NCI-H748 (cell line): ENCODE results near the gene CACNA1D.

Experiments
- DNase-seq: peaks from one replicate; lab custom pipeline; 2025; ENCODE audit not compliant: unreplicated experiment; lab: John Stamatoyannopoulos, UW

Gene CACNA1D

GRCh38 chr3:53709256-53709655, 214.8 kb downstream of the CACNA1D start:
- DNase-seq: no peak

GRCh38 chr3:53709860-53710674, 215.7 kb downstream of the CACNA1D start:
- peak; percentile 67 for DNase-seq

DNA sequence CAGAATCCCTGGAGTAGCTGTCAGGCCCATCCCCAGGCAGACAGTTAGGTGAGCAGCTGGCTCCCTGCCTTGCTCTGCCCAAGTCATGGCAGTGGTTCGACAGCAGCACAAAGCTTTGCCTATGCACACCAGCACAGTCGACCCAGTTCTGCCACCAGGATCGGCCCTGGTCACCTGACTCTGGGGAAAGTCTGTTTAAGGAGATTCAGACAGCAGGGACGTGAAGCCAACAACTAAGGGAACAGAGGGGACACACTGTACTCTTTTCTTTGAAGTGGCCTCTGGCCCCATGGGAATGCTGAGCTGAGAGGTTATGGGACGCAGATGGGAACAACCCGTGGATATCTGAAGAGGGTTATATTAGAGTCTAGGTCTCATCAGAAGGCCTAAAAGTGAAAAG, 217.0 kb downstream of the CACNA1D start:
- DNase-seq: no peak

GRCh38 chr3:53712817-53713388, 218.5 kb downstream of the CACNA1D start:
- no peak for DNase-seq

GRCh38 chr3:53713626-53714025, 219.2 kb downstream of the CACNA1D start:
- no peak for DNase-seq

GRCh38 chr3:53715815-53716483, 221.5 kb downstream of the CACNA1D start:
- no peak for DNase-seq

DNA sequence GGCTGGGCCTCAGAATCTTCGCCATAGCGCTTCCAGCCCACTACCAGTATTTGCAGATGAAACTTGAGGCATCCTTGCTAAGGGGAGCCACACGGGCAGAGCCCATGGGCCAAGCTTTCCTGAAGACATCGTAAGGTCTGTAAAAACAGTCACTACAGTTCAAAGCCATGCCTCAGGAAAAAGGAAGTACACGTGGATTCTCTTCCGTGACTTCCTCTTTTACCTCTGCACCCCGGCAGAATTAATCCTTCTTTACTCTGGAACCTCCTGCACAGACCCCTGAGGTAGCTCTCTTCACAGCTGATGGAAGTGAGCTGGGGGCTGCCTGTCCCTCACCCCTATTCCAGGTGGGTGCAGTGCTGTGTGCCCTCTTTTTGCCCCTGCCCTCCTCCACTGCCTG, 222.6 kb downstream of the CACNA1D start:
- DNase-seq: no peak

DNA sequence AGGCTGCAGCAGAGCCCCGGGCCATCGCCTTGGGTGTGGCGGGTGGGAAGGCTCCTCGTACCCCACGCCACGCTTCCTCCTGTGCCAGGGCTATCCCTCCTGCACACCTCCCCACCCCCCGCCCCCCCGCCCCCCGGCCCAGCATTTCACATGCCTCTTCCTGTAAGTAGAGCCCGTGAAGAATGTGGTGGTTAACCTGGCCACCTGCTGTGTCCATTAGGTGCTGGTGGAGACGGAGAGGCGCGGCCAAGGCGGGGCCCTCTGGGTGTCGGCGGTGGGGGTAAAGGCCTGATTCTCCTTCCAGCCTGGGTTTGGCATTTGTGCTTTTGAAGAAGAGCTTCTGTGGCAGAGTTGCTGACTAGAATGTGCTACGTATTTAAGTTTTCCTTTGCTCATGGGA, 224.1 kb downstream of the CACNA1D start:
- no peak for DNase-seq

DNA sequence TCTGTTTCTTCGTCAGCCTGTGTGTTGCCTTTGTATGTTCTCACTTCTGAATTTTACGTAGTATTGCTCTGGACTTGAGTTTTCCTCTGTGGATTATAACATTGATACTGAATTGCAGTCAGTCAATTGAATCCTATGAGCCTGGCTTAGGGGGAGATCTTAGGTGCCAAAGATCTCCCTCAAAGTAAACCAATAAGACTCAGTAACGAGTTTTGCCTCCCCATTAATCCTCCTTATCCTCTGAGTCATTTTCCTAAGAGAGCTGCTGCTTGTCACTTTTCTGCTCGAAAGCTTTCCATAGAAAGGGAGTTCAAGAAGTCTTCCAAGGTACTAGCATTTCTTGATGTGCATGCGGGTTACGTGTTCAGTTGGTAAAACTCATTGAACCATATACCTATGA, 225.4 kb downstream of the CACNA1D start:
- DNase-seq: no peak

DNA sequence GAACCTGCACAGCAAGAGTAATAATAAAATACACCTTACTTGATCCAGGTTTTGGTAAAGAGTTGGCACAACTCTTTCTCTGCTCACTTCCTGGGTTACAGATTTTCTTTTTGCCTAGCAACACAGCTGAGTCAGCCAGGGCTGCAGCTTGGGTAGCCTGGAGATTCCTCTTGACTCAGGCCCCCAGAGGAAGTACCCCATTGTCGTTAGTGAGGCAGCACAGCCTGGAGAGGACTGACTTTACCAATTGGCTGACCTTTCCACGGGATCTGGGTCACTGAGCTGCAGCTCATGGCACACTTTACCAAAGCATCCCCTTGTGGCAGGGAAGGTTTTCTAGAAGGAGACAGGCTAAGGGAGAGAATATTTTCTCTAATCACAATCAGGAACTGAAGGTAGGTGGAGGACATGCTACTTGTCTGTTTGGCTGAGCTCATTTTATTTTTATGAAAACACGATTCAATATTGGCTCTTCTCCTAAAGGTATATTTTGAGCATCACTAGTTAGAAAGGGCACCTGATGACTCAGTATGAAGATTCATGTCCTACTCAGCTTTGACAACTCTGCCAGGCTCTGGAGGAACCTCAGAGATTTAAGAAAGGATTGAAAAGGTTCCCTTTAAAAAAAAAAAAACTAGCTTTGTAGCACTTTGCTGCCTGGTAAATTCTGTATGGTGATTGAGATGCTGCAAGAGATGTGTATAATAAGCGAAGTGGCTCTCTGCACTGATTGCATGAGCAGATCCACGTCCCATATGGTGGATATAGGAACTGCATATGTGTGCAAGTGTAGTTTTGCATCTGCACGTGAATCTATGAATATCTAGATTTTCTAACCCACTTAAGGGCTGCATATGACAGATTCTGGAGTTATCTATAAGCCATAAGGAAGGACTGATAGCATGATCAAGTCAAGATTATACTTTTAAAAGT, 227.0 kb downstream of the CACNA1D start:
- no peak for DNase-seq

GRCh38 chr3:53724566-53724965, 230.2 kb downstream of the CACNA1D start:
- DNase-seq: no peak

DNA sequence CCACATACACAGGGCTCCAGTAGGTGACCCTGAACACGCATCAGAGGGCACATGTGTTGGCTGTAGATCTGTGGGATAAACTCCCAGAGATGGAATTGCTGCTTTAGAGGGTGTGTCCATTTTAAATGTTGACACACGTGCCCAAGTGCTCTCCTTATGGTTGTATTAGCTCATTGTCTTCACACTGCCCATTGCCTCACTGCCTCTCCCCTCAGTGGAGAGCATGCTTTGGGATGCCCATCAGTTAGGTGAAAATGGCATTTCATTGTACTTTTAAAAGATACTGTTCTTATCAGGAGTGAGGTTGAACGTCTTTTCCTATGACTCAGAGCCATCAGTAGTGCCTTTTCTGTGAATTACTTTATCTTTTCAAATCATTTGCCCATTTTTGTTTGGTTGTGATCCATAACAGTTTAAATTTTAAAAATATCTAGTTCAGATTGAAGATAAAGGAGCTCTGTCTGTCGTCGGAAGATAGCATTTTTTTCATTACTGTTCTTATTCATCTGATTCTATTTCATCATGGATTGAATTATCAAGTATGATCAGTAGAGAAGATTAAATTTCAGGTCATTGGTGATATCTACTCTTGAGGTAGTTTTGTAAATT, 231.1 kb downstream of the CACNA1D start:
- peak; percentile 85 for DNase-seq

GRCh38 chr3:53726643-53727042, 232.2 kb downstream of the CACNA1D start:
- DNase-seq: no peak

DNA sequence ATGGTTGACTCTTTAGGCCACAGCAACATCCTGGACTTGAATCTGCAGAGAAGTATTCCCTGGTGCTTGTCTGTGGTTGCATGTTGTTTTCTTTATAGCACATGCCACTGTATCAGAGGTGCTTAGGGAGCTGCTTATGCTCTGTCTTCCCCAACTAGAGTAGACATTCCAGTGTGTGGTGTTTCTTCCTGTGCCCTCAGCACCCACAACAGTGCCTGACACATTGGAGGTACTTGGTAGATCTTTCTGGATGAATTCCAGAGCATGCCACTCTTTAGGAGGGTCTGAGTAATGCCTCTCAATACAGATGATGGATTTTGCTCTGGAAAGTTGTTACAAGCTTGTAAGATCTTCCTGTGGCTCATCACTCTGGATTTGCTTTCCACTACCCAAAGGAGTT, 234.2 kb downstream of the CACNA1D start:
- DNase-seq: no peak

- DNase-seq: no peak
These were observed 234.7 kb downstream of the CACNA1D start for GRCh38 chr3:53729159-53729558.

DNA sequence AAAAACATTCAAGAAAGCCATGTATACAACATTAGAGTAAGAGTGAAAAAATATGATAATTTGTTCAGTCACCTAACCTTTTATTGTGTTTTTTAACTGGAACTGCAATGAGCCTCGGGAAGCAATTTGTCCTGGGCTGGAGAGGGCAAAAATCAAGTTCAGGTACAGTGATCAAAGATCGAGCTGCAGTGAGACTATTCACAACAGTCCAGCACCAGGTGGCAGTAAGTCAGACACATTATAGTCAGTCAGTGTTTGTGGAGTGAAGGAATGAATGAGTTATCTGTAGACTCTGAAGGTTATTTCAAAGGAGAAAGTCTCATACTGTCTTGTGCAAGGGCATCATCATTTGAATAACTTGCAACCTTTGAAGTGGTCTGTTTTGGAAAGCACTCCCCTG, 235.2 kb downstream of the CACNA1D start:
- no peak for DNase-seq

DNA sequence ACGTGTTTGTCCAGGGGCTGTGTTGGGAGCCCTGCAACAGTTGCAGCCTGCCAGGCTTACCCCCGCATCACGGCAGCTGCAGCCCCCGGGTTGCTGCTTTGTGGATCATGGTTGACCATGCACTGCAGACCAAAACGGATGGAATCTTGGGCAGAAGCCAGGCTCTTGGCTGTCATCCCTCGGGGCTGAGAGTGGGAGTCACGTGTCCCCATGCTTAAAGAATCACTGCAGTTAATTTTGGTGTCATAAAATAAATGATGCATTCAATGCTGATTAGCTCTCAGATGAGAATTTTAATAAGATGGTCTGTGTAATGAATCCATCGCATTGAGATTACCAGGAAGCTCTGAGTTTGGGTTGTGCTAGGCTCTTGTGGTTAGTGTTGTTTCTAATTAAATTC, 236.2 kb downstream of the CACNA1D start:
- peak; percentile 4 for DNase-seq

GRCh38 chr3:53731934-53732624, 237.7 kb downstream of the CACNA1D start:
- no peak for DNase-seq

DNA sequence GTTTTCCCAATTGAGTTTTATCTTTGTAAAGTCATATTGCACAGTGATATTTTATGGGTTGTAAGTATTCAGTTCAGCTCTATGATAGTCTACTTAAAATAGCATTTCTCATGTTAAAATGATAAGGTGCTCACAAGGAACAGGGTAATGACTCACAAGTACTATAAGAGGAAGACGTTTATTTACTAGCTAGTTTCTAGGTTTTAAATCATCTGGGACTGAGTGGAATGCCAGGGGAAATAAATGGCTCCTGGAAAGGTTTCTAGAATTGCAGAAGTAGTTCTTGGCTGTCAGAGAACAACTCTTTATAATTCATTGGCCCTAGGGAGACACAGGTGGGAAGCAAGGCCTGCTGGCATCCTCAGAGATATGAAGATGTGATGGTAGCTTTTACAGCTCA, 239.0 kb downstream of the CACNA1D start:
- no peak for DNase-seq

DNA sequence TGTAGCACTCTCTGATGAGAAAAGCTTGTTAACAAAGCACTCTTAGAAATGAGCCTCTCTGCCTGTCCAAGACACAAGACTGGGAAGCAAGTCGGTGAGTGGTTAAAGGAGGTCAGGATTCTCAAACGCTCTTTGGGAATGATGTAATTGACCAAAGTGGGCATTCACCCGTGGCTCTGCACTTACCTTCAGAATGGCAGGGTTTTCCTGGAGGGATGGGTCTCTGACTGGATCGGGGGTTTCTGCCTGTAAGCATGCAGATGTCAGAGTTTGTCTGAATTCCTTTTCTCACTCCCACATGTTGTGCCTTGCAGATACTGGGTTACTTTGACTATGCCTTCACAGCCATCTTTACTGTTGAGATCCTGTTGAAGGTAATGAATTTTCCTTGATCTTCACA, 245.6 kb downstream of the CACNA1D start:
- no peak for DNase-seq
